COR-L47 (cell line): ENCODE results near the gene WAC.

Experiments used
- DNase-seq: peaks from one replicate; lab custom pipeline; 2025; lab: John Stamatoyannopoulos, UW

The WAC gene

DNA sequence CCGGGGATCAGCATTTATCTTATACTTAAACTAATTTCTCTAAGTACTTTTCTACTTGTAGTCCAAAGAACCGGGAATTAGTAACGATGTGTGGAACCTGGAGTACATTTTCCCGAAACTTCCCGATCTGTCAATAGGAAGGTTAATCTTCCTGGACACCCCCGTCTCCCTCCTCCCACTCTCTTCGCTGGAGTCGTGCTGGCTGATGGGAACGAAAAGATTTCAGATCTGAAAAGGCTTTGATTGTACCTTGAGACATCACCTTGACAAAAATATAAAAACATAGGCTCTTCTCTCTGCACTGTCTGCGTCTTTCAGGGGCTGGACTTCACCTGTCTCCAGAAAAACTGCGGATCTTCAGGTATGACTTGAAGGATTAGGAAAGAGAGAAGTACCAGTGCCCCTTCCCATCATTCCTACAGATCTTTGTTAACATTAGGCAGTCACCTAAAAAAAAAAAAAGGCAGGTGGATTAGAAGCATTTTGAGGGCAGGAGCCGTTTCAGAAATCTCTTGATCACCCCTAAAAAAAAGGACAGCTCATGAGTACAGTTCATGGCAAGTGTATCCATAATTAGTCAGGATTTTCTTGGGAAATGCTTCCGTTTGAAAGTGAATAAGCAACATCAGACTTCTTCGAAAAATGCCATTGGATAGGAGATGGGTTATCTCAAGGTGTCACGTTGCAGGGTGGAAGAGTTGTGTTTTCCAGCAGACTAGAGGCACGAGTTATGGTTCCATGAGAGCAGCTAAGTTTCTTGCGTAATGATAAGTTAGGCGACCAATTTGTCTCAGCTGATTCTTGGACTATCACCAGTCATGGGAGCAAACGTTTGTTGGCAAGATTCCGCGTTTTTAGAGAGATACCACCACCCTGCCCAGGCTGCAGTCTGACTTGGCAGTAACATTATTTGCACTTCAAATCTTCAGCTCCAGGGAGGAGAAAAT lies 136.6 kb downstream of the WAC start:
- no peak for DNase-seq
